Stimulated activated CD4-positive, alpha-beta T cell treated with anti-CD3 and anti-CD28 coated beads, Interleukin-2, amount 100 ng/mL, for 24 hours (primary cell): ENCODE measurements around the gene PON1.

ENCODE experiments used
- DNase-seq, 2 donors: peaks; one replicate each; pipeline ENCODE4 v3.0.0-alpha.2; 2020

Gene PON1

DNA sequence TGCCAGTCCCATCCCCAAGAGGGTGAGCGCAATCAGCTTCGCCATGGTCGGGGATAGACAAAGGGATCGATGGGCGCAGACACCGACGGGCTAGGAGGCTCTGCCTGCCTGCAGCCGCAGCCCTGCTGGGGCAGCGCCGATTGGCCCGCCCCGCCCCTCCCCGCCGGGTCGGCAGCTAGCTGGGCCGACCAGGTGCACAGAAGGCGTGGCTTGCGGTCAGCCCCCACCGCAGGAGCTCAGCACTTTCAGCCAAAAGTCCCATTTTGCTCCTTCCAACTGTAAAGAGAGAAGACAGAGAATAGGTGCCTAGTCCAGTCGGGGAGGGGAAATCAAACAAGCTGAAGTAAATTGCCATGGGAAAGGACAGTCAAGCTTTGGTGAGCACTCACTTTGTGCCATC lies at the start of gene PON1:
Gene PON1 (minus strand): TSS at position 102 of the 400 bp plus-strand sequence. CDS start 57 bp downstream, at position 45.
- peak in 1 of 2 donors; percentile 10 for DNase-seq

- DNase-seq: no peak
These were observed 49.0 kb upstream of the PON1 start for GRCh38 chr7:95373323-95373722.

DNA sequence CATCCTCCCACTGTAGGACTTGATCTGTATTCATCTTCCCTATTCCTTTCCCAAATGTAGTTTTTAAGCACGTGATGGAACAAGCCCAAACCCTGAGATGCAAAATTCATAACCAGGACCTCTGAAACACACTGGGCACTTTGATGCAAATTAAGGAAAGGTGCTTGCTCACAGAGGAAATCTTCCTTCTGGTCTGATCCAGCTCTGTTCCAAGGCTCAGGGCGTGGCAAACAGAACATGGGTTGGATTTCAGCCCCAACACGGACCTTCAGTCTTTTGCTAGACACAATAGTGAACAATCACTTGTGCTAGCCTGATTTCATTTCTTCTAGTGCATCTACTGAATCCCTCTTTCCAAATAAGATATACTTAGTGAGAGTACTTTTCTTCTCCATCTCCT lies 43.9 kb upstream of the PON1 start:
- DNase-seq: no peak

DNA sequence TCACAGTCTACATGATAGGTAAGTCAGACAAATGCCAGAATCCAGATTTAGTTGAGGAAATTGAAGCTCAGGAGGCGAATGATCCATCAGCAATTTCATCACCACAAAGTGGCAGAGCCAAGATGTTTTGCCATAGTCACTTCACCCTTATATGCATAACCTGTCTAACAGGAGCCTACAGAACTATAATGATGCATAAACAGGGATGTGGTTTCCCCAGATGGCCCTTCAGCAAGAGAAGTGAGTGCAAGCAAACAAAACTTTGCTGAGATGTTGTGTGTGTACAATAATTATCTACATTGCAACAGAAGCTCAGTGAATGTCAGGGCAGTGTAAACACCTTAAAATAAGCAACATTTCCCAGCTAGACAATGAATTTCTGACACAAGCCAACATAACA lies 43.3 kb upstream of the PON1 start:
- DNase-seq: no peak

- DNase-seq: no peak
These were observed 40.8 kb upstream of the PON1 start for GRCh38 chr7:95365151-95365550.

DNA sequence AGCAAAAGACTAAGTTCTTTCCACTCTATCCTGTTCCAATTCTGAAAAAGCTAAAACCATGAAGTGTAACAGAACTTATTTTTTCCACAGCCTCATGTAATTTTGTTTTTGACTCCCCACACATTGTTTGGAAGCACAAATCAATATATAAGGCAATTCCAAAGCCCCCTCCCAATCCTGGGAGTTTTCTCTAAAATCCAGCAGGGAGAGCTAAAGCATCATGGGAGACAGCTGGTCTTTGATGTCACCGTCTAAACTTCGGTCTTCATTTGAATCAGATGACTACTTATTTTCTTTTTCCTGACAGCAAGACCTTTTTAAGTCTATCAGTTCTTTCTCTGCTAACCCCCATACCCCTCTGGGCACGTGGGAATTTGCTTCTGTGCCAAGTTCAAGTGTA lies 33.3 kb upstream of the PON1 start:
- no peak for DNase-seq

DNA sequence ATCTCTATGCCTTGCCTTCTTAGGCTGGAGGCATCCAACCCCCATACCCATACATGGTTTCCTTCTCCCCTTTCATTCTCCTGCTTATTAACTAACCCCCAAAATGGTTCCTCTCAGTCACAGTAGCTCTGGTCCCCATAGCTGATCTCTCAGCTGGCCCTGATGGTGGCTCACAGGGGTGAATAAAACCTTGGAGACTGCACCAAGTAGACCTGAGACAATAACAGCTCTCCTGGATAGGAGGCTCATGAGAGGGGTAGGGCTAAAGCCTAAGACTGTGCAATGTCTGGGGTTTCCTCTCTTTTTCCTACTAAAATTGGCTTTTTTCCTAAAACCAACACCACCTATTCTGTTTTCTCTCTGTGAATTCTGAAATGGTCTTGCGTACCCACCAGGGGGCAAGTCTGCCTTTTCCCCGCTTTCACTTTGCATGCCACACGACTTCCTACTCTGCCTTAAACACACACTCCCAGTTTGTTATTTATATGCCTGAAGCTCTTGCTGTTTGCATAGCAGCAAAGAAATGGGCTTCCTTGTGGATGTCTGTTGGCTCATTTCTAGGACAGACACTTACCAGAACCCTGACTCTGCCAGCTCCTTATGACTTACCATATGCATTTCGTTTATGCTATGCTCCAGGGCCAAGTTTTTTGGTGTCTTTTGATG lies 18.4 kb upstream of the PON1 start:
- no peak for DNase-seq

GRCh38 chr7:95342029-95342428 lies 17.7 kb upstream of the PON1 start:
- DNase-seq: no peak

GRCh38 chr7:95340491-95340890 lies 16.2 kb upstream of the PON1 start:
- DNase-seq: no peak

- no peak for DNase-seq
These were observed 14.5 kb upstream of the PON1 start for GRCh38 chr7:95338832-95339231.

GRCh38 chr7:95335093-95335492 lies 10.8 kb upstream of the PON1 start:
- DNase-seq: no peak

GRCh38 chr7:95334447-95334846 lies 10.1 kb upstream of the PON1 start:
- no peak for DNase-seq

DNA sequence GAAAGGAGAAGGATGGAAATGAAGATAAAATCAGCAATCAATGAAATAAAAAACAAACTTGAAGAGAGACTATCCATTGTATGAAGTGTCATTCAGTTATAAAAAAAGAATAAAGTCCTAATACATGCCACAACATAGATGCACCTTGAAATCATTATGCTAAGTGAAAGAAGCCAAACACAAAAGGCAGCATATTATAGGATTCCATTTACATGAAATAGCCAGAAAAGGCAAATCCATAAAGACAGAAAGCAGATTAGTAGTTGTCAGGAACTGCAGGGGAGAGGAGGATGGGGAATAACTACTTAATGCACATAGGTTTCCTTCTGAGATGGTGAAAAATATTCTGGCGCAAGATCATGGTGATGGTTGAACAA lies 6.6 kb upstream of the PON1 start:
- DNase-seq: no peak

GRCh38 chr7:95330204-95330960 lies 6.0 kb upstream of the PON1 start:
- no peak for DNase-seq

- no peak for DNase-seq
These were observed 3.0 kb upstream of the PON1 start for GRCh38 chr7:95327356-95327755.

DNA sequence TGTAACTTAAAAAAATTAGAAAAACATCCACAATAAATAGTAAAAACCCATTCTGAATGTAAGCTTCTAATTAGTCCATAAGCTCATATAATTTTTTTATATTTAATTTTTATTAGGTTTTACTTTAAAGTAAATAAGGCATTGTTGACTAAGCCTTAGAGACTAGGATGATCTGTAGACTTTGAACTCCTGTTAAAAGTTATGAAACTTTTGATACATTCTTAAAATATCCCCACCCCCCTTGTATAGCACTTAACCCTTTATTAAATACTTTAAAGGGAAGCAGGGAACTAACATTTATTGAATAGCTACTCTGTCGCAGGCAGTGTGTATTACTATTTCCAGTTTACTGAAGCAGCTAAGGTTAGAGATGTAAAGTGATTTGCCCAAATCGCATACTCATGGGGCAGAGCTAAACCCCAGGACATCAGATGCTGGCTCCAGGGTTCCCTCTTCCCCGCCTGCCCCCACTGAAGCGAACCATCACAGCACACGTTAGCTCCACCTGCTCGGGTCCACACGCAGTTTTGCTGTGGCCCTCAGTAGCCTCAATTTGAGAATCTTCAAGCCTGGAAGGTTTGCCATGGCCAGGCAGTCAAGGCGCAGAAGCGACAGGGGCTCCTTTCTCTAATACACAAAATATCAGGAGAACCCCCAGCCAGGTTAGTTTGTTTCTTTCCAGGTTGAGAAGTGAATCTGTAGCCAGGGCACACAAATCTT lies 762 bp downstream of the PON1 start:
- no peak for DNase-seq

DNA sequence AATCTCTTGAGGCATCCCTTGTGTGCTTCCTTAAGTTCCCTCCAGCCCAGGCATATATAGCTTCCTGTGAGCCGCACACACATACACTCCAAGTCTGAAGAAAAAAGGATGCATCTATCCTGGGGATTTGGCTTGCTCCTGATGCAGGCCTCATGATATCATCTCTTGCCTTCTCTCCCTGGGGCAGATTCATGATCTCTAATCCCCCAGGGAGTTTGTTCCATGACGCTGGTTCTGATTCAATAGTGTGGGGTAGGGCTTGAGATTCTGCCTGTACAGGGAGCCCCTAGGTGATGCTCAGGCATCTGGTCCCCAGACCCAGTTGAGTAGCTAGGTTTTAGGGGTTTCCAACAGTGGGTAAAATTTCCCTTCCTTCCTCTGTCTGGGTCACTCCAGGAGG lies 1.5 kb downstream of the PON1 start:
- no peak for DNase-seq

GRCh38 chr7:95322396-95322795 lies 1.9 kb downstream of the PON1 start:
- DNase-seq: no peak

- DNase-seq: no peak
These were observed 2.6 kb downstream of the PON1 start for GRCh38 chr7:95321720-95322119.

GRCh38 chr7:95320651-95321050 lies 3.7 kb downstream of the PON1 start:
- DNase-seq: no peak

DNA sequence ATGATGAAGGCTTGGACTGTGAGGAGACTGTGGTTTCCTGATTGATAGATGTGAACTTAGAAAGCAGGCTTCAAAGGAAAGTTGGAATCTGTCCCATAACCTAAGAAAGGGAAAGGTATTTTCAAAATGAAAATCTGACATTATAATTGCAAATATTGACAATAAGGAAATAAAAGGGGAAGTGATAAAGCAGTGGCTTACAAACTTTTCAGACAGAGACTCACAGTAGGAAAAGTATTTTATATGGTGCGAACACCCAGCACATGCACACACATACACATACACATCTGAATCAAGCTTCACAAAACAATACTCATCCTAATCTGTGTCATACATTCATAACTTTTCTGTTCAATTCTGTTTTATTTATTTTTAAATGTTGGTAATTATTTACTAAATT lies 4.8 kb downstream of the PON1 start:
- no peak for DNase-seq

GRCh38 chr7:95318501-95319100 lies 5.7 kb downstream of the PON1 start:
- DNase-seq: no peak

- DNase-seq: no peak
These were observed 6.4 kb downstream of the PON1 start for GRCh38 chr7:95317966-95318365.

DNA sequence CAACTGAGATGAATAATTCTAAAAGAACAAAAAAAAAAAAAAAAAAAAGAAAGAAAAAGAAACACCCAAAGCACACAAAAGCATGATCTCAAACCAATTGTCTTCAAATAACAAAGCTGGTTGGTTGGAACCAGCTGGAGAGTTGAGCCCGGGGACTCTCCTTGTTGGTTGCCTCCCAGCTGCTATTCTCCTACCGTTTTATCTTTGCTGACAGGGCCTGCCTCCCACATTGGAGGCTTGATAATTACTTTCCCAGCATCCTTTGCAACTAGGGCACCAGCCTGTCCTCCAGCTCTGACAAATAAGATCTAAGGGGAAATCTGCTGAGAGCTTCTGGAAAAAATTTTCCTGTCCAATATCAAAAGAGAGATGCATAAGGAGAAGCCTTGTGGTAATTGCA lies 6.8 kb downstream of the PON1 start:
- no peak for DNase-seq
